CD1c-positive myeloid dendritic cell (primary cell): Measurements from ENCODE around the gene HDLBP.

ENCODE experiments used
- DNase-seq: peaks from one replicate; pipeline ENCODE4 v3.0.0-alpha.2; 2016; ENCODE audit errors: extremely low spot score

HDLBP gene

DNA sequence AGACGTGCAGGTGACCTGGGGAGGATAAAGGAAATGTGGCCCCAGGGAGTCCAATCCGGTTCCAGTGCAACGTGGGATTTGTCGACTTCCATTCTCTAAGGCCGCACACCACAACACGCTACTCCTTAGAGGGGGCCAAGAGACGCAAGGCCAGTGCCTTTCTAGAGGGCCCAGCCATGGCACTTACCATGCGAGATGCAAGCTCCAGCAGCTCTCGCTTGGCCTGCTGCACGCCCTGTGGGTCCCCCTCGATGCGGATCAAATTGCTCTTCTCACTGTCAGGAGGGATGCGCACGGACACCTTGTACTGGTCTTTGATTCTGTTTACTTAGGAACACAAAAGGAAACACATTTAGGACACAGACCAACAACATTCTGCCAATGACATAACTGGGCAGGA lies 65.8 kb downstream of the HDLBP start:
- no peak for DNase-seq

DNA sequence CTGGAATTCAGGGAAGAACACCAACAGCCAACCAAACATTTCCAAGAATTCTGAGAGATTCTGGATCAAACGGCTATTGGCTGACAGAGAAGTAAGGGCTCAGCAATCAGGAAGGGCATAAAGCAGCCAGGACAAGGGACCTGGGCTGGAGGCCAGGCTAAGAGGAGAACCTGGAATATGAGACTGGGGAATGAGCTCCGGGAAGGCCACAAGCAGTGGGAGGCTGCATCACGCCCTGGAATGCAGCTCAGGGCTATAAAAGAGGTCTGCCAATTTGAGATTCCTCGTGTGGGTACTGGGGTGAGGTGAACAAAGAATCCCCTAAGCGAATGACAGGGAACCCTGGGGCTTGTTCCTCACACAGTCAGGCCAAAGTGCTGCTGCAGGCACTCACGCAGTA lies 66.6 kb downstream of the HDLBP start:
- no peak for DNase-seq

DNA sequence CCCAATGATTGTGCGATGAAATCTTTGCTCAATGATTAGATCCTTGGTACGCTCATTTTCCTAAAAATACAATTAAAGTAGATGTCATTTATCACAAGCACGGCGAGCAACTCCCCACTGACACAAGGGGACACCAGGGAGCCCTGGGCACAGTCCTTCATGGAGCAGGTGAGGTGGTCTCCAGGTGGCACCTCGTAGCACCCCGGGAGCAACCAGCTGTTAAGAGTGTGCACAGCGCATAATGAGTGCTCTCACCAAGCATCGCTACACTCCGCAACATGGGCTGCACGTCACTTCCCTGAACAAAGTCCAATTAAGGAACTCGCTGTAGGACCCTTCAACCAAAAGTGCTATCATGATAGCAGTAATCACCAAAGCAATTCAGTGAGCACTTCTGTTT lies 67.2 kb downstream of the HDLBP start:
- no peak for DNase-seq

DNA sequence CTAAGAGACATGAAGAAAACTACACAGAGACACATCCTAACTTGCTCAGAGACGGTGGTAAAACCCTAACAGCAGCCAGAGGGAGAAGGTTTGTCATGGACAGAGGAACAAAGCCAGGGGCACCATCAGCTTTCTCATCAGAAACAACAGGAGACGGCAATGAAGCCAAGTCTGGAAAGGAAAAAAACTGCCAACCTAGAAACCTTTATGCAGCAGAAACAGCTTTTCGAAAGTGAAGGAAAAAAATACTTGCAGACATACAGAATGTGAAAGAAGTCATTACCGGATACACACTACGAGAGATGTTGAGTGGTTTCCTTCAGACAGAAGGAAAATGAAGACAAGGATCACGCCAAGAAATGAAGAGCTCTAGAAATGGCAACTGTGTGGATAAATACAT lies 71.1 kb downstream of the HDLBP start:
- no peak for DNase-seq

DNA sequence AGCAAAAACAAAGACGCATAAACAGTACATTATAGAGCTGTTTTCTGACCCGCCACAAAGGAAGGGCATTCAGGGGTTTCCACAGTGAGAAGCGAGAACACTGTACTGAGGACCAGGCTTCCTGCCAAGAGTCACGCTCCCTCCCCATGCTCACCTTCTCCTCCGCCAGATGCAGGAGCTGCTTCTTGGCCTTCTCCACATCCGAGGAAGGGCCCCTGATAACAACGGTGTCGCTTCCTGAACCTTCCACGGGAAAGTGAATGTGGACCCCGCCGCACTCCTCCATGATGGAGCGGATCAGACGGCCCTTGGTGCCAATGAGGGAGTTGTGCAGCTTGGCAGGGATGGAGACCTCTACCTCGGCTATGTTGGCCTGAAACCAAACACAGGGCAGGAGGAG lies 73.2 kb downstream of the HDLBP start:
- no peak for DNase-seq

DNA sequence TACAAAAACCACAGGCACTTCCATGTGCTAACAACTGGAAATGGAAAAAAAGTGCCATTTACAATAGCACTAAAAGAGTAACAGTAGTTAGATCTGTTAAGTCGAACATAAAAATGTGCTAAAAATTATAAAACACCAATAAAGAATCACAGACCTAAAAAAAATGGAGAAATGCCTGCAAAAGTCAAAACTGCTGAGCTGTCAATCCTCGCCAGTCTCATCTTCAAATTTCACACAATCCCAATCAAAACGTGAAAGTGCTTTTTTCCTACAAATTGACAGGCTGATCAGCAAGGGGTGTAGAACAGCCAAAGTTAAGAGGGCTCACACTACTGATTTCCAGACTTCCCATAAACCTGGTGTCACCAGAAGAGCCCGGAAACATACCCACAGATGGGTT lies 73.8 kb downstream of the HDLBP start:
- DNase-seq, result no peak

DNA sequence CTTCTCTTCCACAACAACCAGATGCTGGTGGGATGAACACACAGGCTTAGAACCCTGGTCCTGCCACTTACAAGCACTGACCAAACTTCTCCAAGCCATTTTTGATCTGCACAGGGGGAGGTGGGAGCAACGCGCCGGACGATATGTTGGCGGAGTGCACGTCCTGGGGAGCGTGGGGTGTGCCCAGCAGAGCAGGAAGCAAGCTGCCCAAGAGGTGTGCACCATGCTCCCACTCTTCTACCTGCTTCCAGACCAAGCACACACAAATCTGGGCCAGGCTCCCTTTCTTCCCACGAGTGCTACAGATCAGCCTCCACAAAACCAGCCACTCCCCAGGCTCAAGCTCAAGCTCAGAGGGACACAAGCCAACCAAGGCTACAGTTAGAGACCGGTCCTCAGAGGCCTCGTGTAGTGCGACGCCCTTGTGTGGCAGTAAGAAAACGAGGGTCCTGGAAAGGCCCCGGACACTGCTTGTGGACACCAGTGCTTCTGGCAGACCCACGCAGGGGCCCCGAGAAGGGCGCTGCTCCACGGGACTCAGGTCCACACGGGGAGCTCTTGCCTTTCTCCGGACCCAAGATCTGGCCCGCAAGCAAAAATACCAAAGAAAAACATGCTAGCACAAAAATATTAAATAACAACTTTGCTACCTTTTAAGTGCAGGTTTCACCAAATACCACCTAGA lies 75.0 kb downstream of the HDLBP start:
- DNase-seq, result no peak

DNA sequence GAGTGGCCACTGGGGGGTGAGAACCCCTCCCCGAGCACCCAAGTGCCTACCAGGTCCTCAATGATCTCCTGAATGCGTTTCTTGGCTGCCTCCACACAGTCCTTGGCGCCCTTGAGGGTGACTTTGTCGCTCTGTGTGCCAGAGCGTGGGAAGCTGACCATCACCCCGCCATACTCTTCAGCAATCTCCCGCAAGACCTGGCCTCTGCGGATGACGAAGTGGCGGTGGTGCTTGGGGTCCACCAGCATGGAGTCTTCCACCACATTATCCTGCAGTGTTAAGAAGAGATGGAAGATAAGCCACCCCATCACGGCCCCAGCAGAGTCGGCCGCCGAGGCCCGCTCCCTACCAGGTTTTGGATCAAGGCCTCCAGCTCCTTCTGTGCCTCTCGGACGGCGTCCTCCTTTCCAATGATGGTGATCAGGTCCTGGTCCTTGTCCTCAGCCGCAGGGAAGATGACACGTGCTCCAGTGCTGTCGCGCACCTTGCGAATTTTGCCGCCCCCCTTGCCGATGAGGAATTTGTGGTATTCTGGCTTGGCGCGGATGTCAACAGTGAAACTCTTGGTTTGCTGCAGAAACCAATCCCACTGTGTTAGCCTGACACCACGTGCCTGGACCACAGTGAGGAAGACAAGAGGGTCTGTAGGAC lies 75.8 kb downstream of the HDLBP start:
- DNase-seq, result no peak

DNA sequence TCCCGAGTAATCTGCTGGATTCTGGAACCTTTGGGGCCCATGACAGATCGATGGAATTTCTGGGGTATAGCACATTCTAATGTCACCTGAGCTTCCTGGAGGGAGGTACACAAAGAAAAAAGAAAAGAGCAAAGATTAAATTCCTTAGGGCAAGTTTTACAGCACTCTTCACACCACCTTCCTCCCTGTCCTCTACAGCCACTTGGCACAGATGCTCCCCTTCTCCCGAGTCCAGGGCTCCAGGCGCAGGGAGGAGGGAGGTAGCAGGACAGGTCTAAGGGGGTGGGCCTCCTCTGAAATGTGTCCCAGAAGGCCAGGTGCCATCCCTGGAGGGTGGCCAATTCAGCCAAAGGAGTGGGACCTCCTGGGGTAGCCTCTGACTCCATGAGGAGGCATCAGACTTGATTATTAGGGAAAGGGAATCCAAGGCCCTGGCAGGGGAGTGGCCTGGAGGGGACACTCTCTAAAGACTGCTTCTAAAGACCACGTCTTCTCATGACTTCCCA lies 76.7 kb downstream of the HDLBP start:
- no peak for DNase-seq

DNA sequence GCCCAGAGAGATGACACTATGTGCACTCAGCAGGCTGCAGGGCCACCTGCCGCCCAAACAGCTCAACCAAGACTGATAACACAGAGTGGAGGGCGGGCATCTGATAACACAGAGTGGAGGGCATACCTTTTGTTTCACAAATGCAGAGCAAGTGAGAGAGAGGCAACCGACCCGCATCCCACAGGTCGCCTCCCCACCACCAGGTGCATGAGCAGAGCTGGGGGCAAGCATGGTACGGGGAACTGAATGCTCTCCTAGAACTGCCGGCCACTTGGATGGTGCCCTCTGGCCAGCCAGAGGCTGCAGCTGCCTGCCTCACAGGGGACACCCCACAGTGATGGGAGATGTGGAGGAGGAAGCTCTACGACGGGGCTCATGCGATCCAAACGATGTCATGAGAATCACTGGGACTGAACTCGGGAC lies 77.5 kb downstream of the HDLBP start:
- no peak for DNase-seq

DNA sequence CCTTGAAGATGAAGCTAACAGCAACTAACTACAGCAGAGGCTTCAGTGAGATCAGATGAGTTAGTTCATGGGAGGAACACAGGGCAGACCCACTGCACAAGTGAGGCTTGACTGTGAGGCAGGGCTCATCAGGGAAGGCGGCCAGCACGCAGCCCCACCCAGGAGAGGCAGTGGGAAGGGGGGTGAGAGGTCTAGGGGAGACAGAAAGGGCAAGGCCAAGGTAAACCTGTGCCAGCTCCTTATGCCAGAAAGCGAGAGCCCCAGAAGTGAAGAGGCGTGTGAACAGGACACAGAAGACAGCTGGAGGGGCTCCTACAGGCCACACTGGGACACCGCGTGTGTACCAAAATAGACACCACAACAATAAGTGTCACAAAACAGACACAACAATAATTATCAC lies 78.4 kb downstream of the HDLBP start:
- DNase-seq, result no peak

DNA sequence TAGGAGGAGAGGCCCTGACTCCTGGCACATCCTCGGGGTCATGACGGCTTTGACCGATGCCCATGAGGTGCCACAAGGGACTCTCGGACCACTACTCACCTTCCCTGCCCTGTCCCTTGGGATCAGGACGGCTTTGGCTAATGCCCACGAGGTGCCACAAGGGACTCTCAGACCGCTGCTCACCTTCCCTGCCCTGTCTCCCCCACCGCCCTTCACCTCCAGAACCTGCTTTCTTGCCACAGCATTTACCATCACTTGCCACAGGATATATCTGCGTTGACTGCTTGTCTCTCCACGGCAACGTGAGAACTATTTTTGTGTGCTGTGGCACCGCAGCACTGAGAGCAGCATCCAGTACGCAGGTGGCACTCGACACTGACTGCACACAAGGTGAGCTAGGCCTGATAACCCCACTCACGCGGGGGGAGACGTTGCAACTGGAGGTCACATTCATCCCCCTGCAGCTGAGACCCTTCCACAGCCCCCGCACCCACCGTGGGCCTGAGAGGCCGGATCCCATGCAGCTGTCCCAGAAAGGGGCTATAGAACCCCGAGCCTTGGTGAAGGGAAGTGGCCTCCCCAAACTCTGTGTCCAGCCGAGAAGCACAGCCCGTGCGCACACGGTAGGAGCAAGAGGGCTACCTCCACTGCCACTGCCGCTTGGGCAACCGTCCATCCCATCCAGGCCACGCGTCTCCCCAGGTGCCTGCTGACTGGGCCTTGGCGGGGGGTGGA lies 79.4 kb downstream of the HDLBP start:
- no peak for DNase-seq

DNA sequence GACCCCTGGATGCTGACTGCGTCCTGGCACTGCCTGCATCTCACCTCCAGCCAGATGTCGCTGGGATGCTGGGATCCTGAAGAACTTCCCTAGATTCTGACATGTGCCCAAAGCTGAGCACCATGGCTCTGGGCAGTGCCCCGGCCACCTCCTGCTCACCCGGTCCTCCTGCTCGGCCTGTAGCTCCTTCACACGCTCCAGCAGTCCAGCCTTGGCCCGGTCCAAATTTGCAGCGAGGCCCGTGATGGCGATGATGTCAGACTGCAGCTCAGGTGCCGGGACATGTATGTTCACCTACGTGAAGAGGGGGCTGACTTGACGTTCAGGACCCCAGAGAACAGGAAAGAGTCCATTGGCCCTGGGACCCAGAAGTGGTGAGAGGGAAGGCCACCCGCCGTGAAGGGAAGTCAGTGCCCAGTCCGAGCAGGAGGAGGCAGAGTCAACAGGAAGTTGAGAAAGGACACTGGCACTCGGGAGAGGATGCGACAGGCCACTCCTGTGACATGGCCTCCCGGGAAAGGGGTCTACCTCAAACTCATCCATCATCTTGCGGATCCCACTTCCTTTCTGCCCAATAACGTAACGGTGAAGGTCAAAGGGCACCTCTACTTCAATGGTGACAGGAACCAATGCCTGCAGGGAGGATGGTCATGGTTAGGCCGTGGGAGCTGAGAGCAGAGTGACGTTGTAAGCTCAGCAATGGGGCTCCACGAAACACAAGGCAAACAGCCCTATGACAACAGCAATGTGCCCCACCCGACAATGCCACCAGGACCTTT lies 80.3 kb downstream of the HDLBP start:
- no peak for DNase-seq

DNA sequence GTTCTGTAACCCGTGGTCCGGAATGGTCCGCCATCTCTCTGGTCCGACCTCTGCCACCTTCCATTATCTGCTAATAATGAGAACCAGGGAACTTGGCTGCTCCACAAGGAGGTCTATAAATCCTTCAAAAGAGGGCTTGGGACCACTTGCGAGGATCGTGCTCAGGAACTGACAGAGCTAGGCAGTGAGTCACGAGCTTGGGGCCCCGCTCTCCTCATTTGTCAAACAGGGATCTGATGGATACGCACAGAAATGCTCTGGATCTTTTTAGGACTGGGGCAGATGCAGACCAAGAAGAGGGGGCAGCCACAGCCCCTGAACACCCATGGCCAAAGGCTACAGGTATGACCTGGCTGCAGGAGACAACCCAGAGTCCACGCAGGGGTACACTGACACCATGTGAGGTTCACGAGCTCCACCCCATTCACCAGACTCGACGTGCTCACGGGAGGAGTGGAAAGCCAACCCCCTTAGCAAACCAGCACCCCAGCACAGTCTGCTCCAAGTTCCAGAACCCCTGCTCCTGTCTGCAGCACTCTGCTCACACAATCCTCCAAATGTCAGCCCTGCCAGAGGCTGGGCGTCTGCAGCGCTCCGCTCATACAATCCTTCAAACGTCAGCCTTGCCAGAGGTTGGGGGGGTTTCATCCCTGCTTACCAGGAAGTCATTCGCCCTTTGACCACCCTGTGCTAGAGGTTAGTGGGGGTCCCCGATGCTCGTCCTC lies 81.2 kb downstream of the HDLBP start:
- DNase-seq, result no peak

DNA sequence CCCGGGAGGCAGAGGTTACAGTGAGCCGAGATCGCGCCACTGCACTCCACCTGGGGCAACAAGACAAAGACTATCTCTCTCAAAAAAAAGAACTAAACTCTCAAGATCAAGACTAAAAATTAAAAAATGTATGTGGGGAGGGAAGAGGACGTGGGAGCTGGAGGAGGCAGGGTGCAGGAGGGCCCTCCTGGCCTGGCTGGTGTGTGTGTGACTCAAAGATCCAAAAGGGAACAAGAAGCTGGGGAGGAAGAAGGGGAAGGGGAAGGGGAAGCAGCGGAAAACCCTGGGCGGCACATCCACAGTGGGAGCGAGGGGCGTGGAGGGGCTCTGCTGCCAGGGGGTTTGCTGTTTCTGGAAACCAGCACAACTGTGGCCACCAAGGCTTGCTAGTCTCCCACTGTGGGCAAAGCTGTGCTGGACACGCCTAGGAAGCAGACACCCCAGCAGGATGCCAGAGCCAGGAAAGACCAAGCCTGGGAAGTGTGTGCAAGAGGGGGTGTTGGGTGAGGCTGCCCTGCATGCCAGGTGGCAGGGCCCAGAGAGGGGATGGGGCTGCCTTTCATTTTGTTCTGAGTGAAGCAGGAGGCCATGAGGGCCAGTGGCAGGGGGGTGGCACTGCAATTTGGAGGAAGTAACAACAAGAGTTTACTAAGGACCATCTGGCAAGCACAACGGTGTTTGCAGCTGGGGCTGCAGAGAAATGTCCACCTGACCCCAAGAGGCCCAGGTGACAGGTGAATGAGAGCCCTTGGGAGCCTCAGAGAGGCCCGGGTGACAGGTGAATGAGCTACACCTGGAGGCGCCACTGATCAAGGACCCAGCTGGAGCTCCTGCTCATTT lies 82.5 kb downstream of the HDLBP start:
- peak; percentile 33 for DNase-seq

DNA sequence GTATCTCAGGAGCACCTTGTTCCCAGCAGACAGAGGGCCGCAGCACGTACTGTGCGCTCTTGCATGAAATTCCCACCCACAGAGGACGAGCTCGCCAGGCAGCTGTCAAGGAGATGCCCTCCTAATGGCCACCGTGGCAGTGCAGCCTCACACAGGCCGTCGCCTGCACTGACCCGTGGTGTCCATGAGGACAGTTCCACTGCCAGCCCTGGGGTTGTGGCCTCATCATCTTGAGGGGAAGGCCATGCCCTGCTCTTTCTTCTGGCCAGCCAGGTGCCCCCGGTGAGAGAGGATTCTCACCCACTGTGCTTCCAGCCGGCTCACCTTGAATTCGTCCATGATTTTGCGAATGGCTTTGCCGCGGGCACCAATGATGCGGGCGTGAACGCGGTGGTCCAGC lies 85.0 kb downstream of the HDLBP start:
- no peak for DNase-seq

DNA sequence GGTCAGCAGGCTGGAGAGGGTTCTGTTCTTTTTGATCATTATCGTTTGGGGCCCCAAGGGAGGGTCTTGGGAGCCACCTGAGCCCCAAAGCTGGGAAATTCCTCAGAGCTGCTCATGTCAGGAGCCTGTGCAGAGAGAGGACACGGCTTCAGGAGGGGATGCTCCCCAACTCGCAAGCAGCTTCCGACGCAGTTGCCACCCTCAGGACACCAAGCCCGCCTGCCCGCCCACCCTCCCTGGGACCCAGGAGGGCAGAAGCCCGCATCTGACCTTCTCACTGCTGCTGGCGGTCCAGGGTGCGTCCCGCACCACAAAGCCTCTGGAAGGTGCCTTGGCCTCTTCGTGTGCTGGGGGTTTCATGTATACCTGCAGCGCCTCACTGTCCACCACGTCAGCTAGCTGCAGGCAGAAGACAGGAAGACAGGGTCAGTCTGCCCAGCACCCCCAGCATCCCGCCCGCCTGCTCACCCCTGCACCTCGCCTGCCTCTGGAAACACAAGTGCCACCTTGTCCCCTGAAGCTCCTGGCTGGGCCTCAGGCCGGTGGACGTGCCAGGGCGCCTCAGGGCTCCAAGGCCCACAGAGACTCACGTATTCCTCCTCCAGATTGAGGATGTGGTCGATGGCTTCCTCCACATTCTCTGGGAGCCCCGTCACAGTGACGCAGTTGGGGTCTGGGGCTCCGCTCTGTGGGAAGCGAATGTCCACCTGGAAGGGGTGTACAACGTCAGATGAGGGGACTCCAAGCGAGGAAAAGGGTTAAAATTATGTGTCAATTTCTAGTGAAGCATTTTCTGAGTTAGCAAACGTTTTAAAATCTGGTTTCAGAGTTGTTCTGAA lies 85.7 kb downstream of the HDLBP start:
- no peak for DNase-seq

DNA sequence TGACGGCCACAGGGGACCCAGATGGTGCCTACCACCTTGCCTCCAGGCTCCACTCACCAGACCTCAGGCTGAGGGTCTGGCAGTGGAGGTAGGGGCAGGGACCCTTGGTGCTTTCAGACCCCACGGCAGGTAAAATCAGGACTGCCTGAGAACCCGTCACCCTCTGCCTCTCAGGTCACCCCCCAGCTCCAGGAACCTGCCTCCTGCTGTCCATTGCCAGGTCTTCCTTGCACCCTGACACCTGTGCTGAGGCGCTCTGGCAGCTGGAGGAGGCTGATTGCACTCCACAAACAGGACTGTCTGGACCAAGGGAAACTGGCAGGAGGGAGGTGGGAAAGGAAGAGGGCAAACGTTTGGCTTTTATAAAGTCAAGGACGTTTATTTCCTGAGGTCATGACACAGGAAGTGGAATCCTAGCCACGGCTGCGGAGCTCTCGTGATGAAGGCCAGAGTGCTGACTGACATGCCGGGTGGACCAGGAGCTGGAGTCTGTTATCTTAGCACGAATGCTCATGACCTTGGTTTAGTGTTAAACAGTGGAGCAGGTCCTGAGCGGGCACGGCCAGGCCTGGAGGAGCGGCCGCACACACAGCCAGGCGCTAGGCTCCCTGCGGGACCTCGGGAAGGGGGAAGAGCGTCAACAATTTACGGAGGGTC lies 86.5 kb downstream of the HDLBP start:
- DNase-seq, result no peak
